H1 (cell line): ENCODE measurements around the gene SLC25A4.

Experiments used
- CEBPB ChIP-seq: IDR thresholded peaks from 2 replicates; pipeline ENCODE4 v1.6.1; 2012; ENCODE audit warnings: low read depth, low read length
- CREB1 ChIP-seq: IDR thresholded peaks from 2 replicates; pipeline ENCODE4 v1.6.1; 2012; ENCODE audit warnings: inconsistent platforms
- EGR1 ChIP-seq: IDR thresholded peaks from 2 replicates; pipeline ENCODE4 v1.6.1; 2011; ENCODE audit warnings: low read depth, low read length, borderline replicate concordance
- POLR2A ChIP-seq, 2 experiments: IDR thresholded peaks; 1 replicate in 1 of 2; 2 replicates in 1 of 2; pipeline ENCODE4 v1.6.1; 2011; ENCODE audit warnings: low read depth in 2 of 2, low read length in 2 of 2, mild to moderate bottlenecking in 2 of 2; ENCODE audit errors: control extremely low read depth in 1 of 2

- TF ChIP-seq EGR1 (no peak), CREB1 (no peak), POLR2A (IDR thresholded peaks at IDR 0.05; ENCODE audit: control extremely low read depth in 1 of 2, low read depth in 2 of 2, low read length in 2 of 2) (no peak), CEBPB (no peak)
Observed at GRCh38 chr4:185106353-185106752, 36.7 kb upstream of the SLC25A4 start.
